Endometrial microvascular endothelial cells (primary cell): ENCODE measurements around the gene CAMTA1. TPM values are rescaled to one million over a fixed set of nuclear protein-coding genes. Genes with fewer than 3 reads are reported as not detected.

Source experiments
- in situ Hi-C: cut with HindIII; loops from 2 replicates; pipeline ENCODE4 v1.10.0; 2017; ENCODE audit warnings: low sequenced_read_pairs, low pct_unique_long_range_greater_than_20kb; ENCODE audit errors: inconsistent ontology term
- total RNA-seq: library from RNA; depleted of rRNA; stranded (reverse); fragments of >200 nt; gene quantifications from one replicate; pipeline ENCODE4 v1.2.3, GENCODE V29; 2015; ENCODE audit errors: inconsistent ontology term

CAMTA1 gene
- total RNA-seq, 1 donor from 2014 or later = 89.0 TPM

GRCh38 chr1:6979003-6979613, 193.9 kb downstream of the CAMTA1 start:
- in situ Hi-C loops = no loop called here

- in situ Hi-C loops = no loop called here
Measured at GRCh38 chr1:6981595-6981994, 196.3 kb downstream of the CAMTA1 start.

GRCh38 chr1:6982443-6982842, 197.2 kb downstream of the CAMTA1 start:
- in situ Hi-C loops = no loop called here

GRCh38 chr1:6982860-6983259, 197.6 kb downstream of the CAMTA1 start:
- in situ Hi-C loops = no loop called here

DNA sequence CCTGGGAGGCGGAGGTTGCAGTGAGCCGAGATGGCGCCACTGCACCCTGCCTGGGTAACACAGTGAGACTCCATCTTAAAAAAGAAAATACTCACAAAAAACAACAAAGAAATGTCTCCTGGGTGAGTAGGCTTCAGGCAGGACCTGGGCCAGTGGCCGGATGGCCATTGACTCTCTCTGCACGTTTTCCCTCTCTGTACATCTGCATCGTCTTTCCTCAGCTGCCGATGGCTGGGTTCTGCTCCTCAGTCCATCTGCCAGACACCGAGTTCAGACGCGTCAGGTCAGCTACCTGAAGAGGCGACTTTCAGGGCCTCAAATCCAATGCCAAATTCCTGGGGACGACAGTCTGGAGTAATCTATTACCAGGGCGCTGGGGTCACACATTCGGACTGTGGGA, 199.3 kb downstream of the CAMTA1 start:
- in situ Hi-C loops = no loop called here

DNA sequence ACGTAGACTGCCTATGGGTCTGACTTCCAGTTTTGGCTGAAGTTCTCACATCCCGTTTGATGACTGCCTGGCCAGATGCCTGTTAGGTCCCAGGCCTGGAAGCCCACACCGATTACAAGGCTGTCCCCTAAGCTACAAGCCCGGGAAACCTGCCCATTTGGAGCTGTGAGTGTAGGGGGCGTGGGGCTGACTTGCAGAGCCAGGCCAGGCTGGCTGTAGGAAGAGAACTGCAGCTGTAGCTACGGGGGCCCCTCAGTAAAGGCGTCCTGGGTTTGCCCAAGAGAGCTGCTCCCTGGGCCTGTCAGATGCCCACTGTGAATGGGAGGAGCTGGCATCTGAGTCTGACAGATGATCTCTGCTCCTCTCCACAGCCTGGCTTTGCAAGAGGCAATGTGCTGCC, 199.7 kb downstream of the CAMTA1 start:
- in situ Hi-C loops = no loop called here

- in situ Hi-C loops = no loop called here
Measured at GRCh38 chr1:6985549-6986276, 200.5 kb downstream of the CAMTA1 start.

- in situ Hi-C loops = no loop called here
Measured at GRCh38 chr1:6986281-6986680, 201.0 kb downstream of the CAMTA1 start.

GRCh38 chr1:6987940-6988339, 202.7 kb downstream of the CAMTA1 start:
- in situ Hi-C loops = no loop called here

DNA sequence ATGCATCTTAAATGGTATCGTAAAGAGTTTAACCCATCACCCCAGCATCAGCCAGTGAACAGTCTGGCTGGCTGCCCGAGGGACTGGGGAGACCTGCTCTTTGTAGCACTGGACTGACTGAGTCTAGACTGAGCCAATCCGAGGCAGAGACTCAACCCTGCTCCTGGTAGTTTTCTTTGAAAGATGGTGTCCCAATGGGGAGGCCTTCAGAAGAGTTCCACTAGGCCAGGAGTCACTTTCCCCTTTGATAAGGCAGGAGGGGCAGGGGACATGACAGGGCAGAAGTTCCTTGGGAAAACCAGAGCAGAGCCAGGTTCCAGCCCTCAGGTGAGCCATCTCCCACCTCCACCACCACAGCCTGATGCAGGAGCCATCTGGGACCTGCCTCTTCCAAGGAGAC, 203.5 kb downstream of the CAMTA1 start:
- in situ Hi-C loops = no loop called here

- in situ Hi-C loops = no loop called here
Measured at GRCh38 chr1:6989212-6990159, 204.2 kb downstream of the CAMTA1 start.

DNA sequence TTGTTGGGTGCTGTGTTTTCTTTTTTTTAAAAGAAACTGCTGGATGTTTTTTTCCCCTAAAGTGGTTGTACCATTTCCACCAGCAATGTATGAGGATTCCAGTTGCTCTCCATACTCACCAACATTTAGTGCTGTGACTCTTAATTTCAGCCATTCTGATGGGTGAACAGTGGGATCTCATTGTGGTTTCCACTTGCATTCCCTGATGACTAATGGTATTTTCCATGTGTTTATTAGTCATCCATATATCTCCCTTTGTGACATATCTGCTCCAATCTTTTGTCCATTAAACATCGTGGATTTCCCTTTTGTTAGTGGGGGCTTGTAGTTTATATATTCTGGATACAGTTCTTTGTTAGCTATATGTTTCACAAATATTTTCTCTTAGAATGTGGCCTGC, 206.0 kb downstream of the CAMTA1 start:
- in situ Hi-C loops = no loop called here

GRCh38 chr1:6995789-6996188, 210.5 kb downstream of the CAMTA1 start:
- in situ Hi-C loops = no loop called here

- in situ Hi-C loops = no loop called here
Measured at GRCh38 chr1:6996371-6996770, 211.1 kb downstream of the CAMTA1 start.

- in situ Hi-C loops = no loop called here
Measured at GRCh38 chr1:6996866-6997265, 211.6 kb downstream of the CAMTA1 start.

- in situ Hi-C loops = no loop called here
Measured at GRCh38 chr1:6998267-6998666, 213.0 kb downstream of the CAMTA1 start.

DNA sequence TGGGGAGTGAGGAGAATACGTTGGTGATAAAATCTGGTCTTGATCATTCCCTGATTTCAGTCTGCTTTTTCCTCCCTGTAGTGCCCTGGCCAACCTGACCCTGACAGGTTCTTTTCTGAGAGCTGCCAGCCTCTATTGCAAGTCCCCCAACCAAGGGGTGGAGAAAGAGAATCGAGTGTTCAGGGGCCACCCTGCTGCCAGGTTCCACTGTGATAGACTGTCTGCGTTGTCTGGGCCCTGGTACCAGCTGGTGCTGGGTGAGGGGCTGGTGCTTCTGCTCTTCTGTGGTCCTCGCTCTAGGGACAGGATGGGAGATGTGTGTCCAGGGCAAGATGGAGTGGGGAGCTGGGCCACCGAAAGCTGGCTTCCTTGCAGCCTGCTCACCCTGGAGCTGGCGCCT, 214.6 kb downstream of the CAMTA1 start:
- in situ Hi-C loops = no loop called here

DNA sequence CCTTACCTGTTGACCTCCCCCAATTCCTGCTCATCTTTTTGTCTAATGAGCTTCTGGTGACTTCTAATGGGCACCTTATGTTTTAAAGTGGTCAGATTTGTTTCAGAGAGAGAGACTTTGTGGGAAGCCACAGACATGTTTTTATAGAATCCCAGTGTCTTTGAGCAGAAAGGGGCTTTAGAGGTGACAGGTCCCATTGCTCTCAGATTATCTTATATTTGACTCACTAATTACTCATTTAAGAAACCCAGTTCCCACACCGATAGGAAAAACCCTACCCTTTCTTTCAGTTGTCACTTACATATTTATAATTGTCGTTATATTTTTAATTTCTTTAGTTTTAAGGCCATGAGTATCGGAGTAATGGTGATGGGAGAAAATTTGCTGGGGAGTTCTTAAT, 215.5 kb downstream of the CAMTA1 start:
- in situ Hi-C loops = no loop called here

DNA sequence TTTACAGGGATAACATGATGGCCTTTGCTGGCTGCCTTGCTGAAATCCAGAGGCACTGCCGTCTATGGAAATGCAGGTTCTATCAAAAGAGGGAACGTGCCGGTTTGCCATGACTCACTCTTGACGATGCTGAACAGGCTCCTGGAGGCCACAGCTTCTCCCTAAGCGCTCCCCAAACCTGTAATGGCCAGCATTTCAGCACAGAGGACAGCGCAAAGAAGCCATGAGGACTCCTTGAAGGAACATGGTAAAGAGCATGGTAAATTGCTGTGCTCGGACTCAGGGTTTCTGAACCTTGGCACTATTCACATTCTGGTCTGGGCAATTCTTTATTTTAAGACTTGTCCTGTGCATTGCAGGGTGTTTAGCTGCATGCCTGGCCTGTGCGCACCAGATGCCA, 217.5 kb downstream of the CAMTA1 start:
- in situ Hi-C loops = no loop called here

GRCh38 chr1:7003676-7004075, 218.4 kb downstream of the CAMTA1 start:
- in situ Hi-C loops = no loop called here
